H1 (cell line): ENCODE data around the gene NGEF. TPM values are rescaled to one million over a fixed set of nuclear protein-coding genes. Genes with fewer than 3 reads are reported as not detected.
A peak's percentile ranks its signal among the peaks of the same experiment; 100 is the strongest.

Experiments
- CTCF ChIA-PET: fragments of 300-600 bp; sonication (Branson Sonifier 250); formaldehyde crosslinking; loops from one replicate; lab custom pipeline; 2021; ENCODE audit not compliant: partially characterized antibody; lab: Charles Lee
- POLR2A ChIA-PET: fragments of 300-600 bp; sonication (Branson Sonifier 250); formaldehyde crosslinking; loops from one replicate; lab custom pipeline; 2021; ENCODE audit warnings: inconsistent platforms; ENCODE audit not compliant: partially characterized antibody; lab: Charles Lee
- DNase-seq, 2 experiments: peaks; one replicate each; pipeline versions ENCODE4 v3.0.0 to v3.0.0-alpha.2; 2010 to 2022; ENCODE audit warnings: low spot score in 2 of 2, low read depth in 1 of 2, mixed read lengths in 1 of 2
- FAIRE-seq: peaks from 2 replicates; lab custom pipeline; 2011; peaks lifted over from hg19 to GRCh38; lab: Jason Lieb, UNC
- H2AFZ ChIP-seq: 2 replicates; pipeline ENCODE4 v1.8.1; 2012; ENCODE audit warnings: low read length, inconsistent platforms
- H2AK5ac ChIP-seq: 2 replicates; pipeline ENCODE4 v1.6.1; 2013; ENCODE audit warnings: low read depth, low read length
- H2BK120ac ChIP-seq: replicated peaks from 2 replicates; pipeline ENCODE3; 2013; ENCODE audit warnings: low read depth, low read length, inconsistent platforms
- H2BK12ac ChIP-seq: 2 replicates; pipeline ENCODE4 v1.6.1; 2013; ENCODE audit warnings: low read depth, low read length
- H2BK15ac ChIP-seq: 2 replicates; pipeline ENCODE4 v1.6.1; 2013; ENCODE audit warnings: low read length
- H2BK20ac ChIP-seq: 2 replicates; pipeline ENCODE4 v1.6.1; 2013; ENCODE audit warnings: low read length
- H2BK5ac ChIP-seq: 2 replicates; pipeline ENCODE4 v1.6.1; 2013; ENCODE audit warnings: low read depth, low read length
- H3K14ac ChIP-seq: 2 replicates; pipeline ENCODE4 v1.6.1; 2013; ENCODE audit warnings: inconsistent platforms; ENCODE audit not compliant: insufficient read length
- H3K18ac ChIP-seq: 2 replicates; pipeline ENCODE4 v1.6.1; 2013; ENCODE audit warnings: low read length; ENCODE audit errors: extremely low read depth
- H3K23ac ChIP-seq: 2 replicates; pipeline ENCODE4 v1.6.1; 2013; ENCODE audit warnings: inconsistent platforms; ENCODE audit not compliant: insufficient read length
- H3K23me2 ChIP-seq: 2 replicates; pipeline ENCODE4 v1.6.1; 2013; ENCODE audit warnings: low read depth, low read length
- H3K27ac ChIP-seq: 2 replicates; pipeline ENCODE4 v1.6.1; 2011; ENCODE audit warnings: low read depth, low read length, inconsistent platforms
- H3K27me3 ChIP-seq, 4 experiments: replicated peaks in 1 of 4; 1 replicate in 1 of 4; 2 replicates in 3 of 4; pipeline versions ENCODE4 v1.6.1 to v1.8.1; 2011 to 2013; ENCODE audit warnings: low read length in 3 of 4, mild to moderate bottlenecking in 3 of 4, inconsistent platforms in 2 of 4, mixed read lengths in 2 of 4, moderate library complexity in 1 of 4; ENCODE audit not compliant: control insufficient read depth in 3 of 4, insufficient read depth in 3 of 4; ENCODE audit errors: extremely low read depth in 1 of 4
- H3K36me3 ChIP-seq, 4 experiments: 2 replicates each; pipeline versions ENCODE4 v1.6.1 to v1.8.1; 2011 to 2013; ENCODE audit warnings: mild to moderate bottlenecking in 4 of 4, low read length in 3 of 4, moderate library complexity in 2 of 4, control low read depth in 1 of 4, inconsistent platforms in 1 of 4; ENCODE audit not compliant: insufficient read depth in 4 of 4, control insufficient read depth in 2 of 4
- H3K4ac ChIP-seq: replicated peaks from 2 replicates; pipeline ENCODE3; 2013; ENCODE audit warnings: low read length, low read depth, mixed read lengths, inconsistent platforms; ENCODE audit not compliant: insufficient read length
- H3K4me1 ChIP-seq, 4 experiments: replicated peaks in 1 of 4; 1 replicate in 1 of 4; 2 replicates in 3 of 4; pipeline versions ENCODE4 v1.6.1 to v1.8.1; 2011 to 2013; ENCODE audit warnings: low read length in 3 of 4, inconsistent platforms in 2 of 4, mixed read lengths in 1 of 4; ENCODE audit not compliant: insufficient read depth in 4 of 4, control insufficient read depth in 3 of 4
- H3K4me2 ChIP-seq, 2 experiments: 2 replicates each; pipeline versions ENCODE4 v1.6.1 to v1.8.1; 2011 to 2013; ENCODE audit warnings: low read depth in 2 of 2, low read length in 2 of 2, control low read depth in 1 of 2, inconsistent platforms in 1 of 2, mild to moderate bottlenecking in 1 of 2; ENCODE audit not compliant: insufficient read depth in 1 of 2
- H3K4me3 ChIP-seq, 4 experiments: fragments of 200-600, 300-600 bp in 1 of 4; sonication (generic), shearing (Covaris generic), sonication (Bioruptor Twin) in 1 of 4; 2 replicates each; pipeline versions ENCODE4 v1.5.1 to v1.8.1; 2011 to 2016; ENCODE audit warnings: low read length in 4 of 4, low read depth in 3 of 4, control low read depth in 2 of 4, inconsistent platforms in 2 of 4, mild to moderate bottlenecking in 2 of 4, mixed read lengths in 1 of 4, moderate library complexity in 1 of 4; ENCODE audit not compliant: insufficient read depth in 2 of 4; ENCODE audit errors: extremely low read depth in 1 of 4
- H3K56ac ChIP-seq: replicated peaks from 2 replicates; pipeline ENCODE3; 2013; ENCODE audit warnings: low read depth, mild to moderate bottlenecking, mixed read lengths, low read length, inconsistent platforms; ENCODE audit not compliant: insufficient read length
- H3K79me1 ChIP-seq: 2 replicates; pipeline ENCODE4 v1.6.1; 2013; ENCODE audit warnings: low read depth, low read length, control low read depth
- H3K79me2 ChIP-seq, 2 experiments: 2 replicates each; pipeline versions ENCODE4 v1.6.1 to v1.8.1; 2012 to 2013; ENCODE audit warnings: low read length in 2 of 2, mild to moderate bottlenecking in 2 of 2, inconsistent platforms in 1 of 2; ENCODE audit not compliant: insufficient read depth in 2 of 2, control insufficient read depth in 1 of 2
- H3K9ac ChIP-seq, 4 experiments: replicated peaks in 1 of 4; 1 replicate in 1 of 4; 2 replicates in 3 of 4; pipeline versions ENCODE4 v1.6.1 to v1.8.1; 2011 to 2013; ENCODE audit warnings: low read depth in 3 of 4, low read length in 3 of 4, control low read depth in 2 of 4, mild to moderate bottlenecking in 2 of 4, moderate library complexity in 2 of 4, inconsistent platforms in 1 of 4; ENCODE audit errors: extremely low read depth in 1 of 4
- H3K9me3 ChIP-seq, 2 experiments: 2 replicates each; pipeline versions ENCODE4 v1.6.1 to v1.8.1; 2012 to 2013; ENCODE audit warnings: mild to moderate bottlenecking in 2 of 2, moderate library complexity in 2 of 2, control low read depth in 1 of 2, inconsistent platforms in 1 of 2, low read depth in 1 of 2, low read length in 1 of 2, mixed read lengths in 1 of 2; ENCODE audit not compliant: insufficient read depth in 2 of 2
- H4K20me1 ChIP-seq, 2 experiments: replicated peaks in 1 of 2; 2 replicates each; pipeline versions ENCODE3 to v1.8.1; 2011 to 2013; ENCODE audit warnings: inconsistent platforms in 2 of 2, low read length in 2 of 2, mild to moderate bottlenecking in 1 of 2; ENCODE audit not compliant: insufficient read depth in 2 of 2, control insufficient read depth in 1 of 2
- H4K5ac ChIP-seq: 2 replicates; pipeline ENCODE4 v1.6.1; 2013; ENCODE audit warnings: low read length, low read depth, mixed read lengths, inconsistent platforms; ENCODE audit not compliant: insufficient read length
- H4K8ac ChIP-seq: 2 replicates; pipeline ENCODE4 v1.8.0; 2013; ENCODE audit warnings: mild to moderate bottlenecking, moderate library complexity, low read length, inconsistent platforms; ENCODE audit not compliant: insufficient read depth; ENCODE audit errors: extremely low read depth
- H4K91ac ChIP-seq: replicated peaks from 2 replicates; pipeline ENCODE3; 2013; ENCODE audit warnings: low read length, mixed read lengths, inconsistent platforms; ENCODE audit not compliant: insufficient read length
- EZH2 ChIP-seq: fragments of 200-600 bp; sonication (generic); IDR thresholded peaks from 2 replicates; pipeline ENCODE4 v1.7.1; 2012; ENCODE audit warnings: low read depth, mild to moderate bottlenecking, moderate library complexity, low read length, inconsistent platforms; ENCODE audit not compliant: severe bottlenecking
- POLR2AphosphoS5 ChIP-seq: IDR thresholded peaks from 2 replicates; pipeline ENCODE4 v1.6.1; 2011; ENCODE audit warnings: low read depth, low read length
- SUZ12 ChIP-seq: fragments of 200-600 bp; sonication (generic); IDR thresholded peaks from 2 replicates; pipeline ENCODE4 v1.6.1; 2012; ENCODE audit warnings: mild to moderate bottlenecking, inconsistent platforms, low read length, moderate library complexity, mixed read lengths
- TBP ChIP-seq: IDR thresholded peaks from 2 replicates; pipeline ENCODE4 v1.6.1; 2011; ENCODE audit warnings: low read depth, low read length, improper control_type of control experiment
- ZNF274 ChIP-seq: IDR thresholded peaks from 2 replicates; pipeline ENCODE4 v1.7.0; 2012; ENCODE audit warnings: low read length, borderline replicate concordance; ENCODE audit errors: extremely low read depth
- WGBS, 2 experiments: shearing (Covaris generic) in 1 of 2; methylation state at CpG; one replicate each; pipeline versions ENCODE4 v1.1.6 to v1.1.7; 2013 to 2015; ENCODE audit warnings: low lambda C conversion rate in 2 of 2, mixed read lengths in 2 of 2, inconsistent platforms in 1 of 2, low coverage in 1 of 2, missing lambda C conversion rate in 1 of 2; ENCODE audit not compliant: insufficient replicate concordance in 2 of 2, insufficient coverage in 1 of 2, insufficient read length in 1 of 2; ENCODE audit errors: extremely low coverage in 1 of 2, missing lambda C conversion rate in 1 of 2; 5-methylcytosine and 5-hydroxymethylcytosine counted together
- polyA plus RNA-seq, 7 experiments: library from polyadenylated mRNA; depleted of rRNA in 3 of 7; stranded (reverse) in 5 of 7; unstranded in 2 of 7; fragments of >200 nt in 5 of 7; fragments of 200-250 nt in 2 of 7; gene quantifications; 1 replicate in 5 of 7; 2 replicates in 1 of 7; 4 replicates in 1 of 7; pipeline versions ENCODE4 v1.2.1 to v1.2.3, GENCODE V29; 2011 to 2013; ENCODE audit warnings: missing spikeins in 2 of 7, mixed read lengths in 2 of 7
- total RNA-seq: library from RNA; stranded (reverse); fragmentation: NEBNext Ultra II Directional; extraction: Animal tissue kit (Norgen Biotek cat#: 25700); gene quantifications from 2 replicates; pipeline ENCODE4 v1.2.1, GENCODE V29; 2021
- TF ChIP-seq, protein P1 (sequence below): IDR thresholded peaks from 2 replicates; pipeline ENCODE4 v1.6.1; 2012; ENCODE audit warnings: inconsistent platforms

The NGEF gene
- total and polyA plus RNA-seq, 2 of the 8 experiments (the other 6 are each of a cell fraction or from before 2014, with no cell fraction given): 2.7 to 3.2 TPM

GRCh38 chr2:232928551-232929302, 84.3 kb downstream of the NGEF start:
- no peak overlapping the region for H3K4ac ChIP-seq
- no peaks in the 10 kb centered on the region for H3K79me2 ChIP-seq
- peaks cover 25 to 53% (median 49%) of the 10 kb centered on the region in 4 experiments for H3K27me3 ChIP-seq
- peaks cover 4 to 22% (median 6%) of the 10 kb centered on the region in 4 experiments for H3K4me1 ChIP-seq
- H2BK5ac ChIP-seq: no peak overlapping the region
- peak overlapping the region; percentile 60 for H3K18ac ChIP-seq
- H2AFZ ChIP-seq: 0 out of 2 replicates have a peak overlapping the region, but pooled peaks have one; percentile 26
- no peaks in the 10 kb centered on the region for H3K9me3 ChIP-seq
- ChIA-PET CTCF (interaction anchor here (0.7 to 1.7 kb wide), 6 partner anchors 37 to 125 kb away, joined by 3 to 4 read pairs (median 3); no protein-coding TSS in a partner anchor), POLR2A (interaction anchor here (0.6 to 1.3 kb wide), 3 partner anchors 40 to 779 kb away, joined by 3 read pairs; no protein-coding TSS in a partner anchor)
- H3K4me2 ChIP-seq: peak overlapping the region; percentile 85 to 91
- no peaks in the 10 kb centered on the region for H4K20me1 ChIP-seq
- H2BK12ac ChIP-seq: no peak overlapping the region
- H3K9ac ChIP-seq: no peak overlapping the region; a peak in 1 of 7 replicates
- no peaks in the 10 kb centered on the region for H3K79me1 ChIP-seq
- no peak overlapping the region for H2AK5ac ChIP-seq
- no peak overlapping the region; the same call in 1 of the 2 replicates for H2BK15ac ChIP-seq
- no peak overlapping the region for H3K14ac ChIP-seq
- no peak overlapping the region for H4K5ac ChIP-seq
- no peak overlapping the region for H2BK120ac ChIP-seq
- no peak overlapping the region for H4K8ac ChIP-seq
- H3K36me3 ChIP-seq: peaks cover 0 to 6% (median 0%) of the 10 kb centered on the region in 4 experiments; a peak in 1 of 8 replicates
- H2BK20ac ChIP-seq: no peak overlapping the region
- no peak overlapping the region for H3K27ac ChIP-seq
- H3K23me2 ChIP-seq: peaks cover 11% of the 10 kb centered on the region; the same call in 1 of the 2 replicates
- peak in 1 of 2 experiments; percentile 80 for DNase-seq
- peak overlapping the region; percentile 34 to 79 (median 46) for H3K4me3 ChIP-seq
- no peak for FAIRE-seq
- H3K23ac ChIP-seq: no peak overlapping the region
- H4K91ac ChIP-seq: no peak overlapping the region
- H3K56ac ChIP-seq: no peak overlapping the region
- 3% methylated on average over 56 of the region's 56 CpGs; no CpG with 5 or more reads in 1 of the 2 experiments for WGBS, 2 experiments
- TF ChIP-seq TBP (no peak), SUZ12 (peak; percentile 81), POLR2AphosphoS5 (no peak), EZH2 (peak; percentile 74), ZNF274 (no peak)
- TF ChIP-seq, protein P1, sequence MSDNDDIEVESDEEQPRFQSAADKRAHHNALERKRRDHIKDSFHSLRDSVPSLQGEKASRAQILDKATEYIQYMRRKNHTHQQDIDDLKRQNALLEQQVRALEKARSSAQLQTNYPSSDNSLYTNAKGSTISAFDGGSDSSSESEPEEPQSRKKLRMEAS: 0 out of 2 replicates have a peak, but pooled peaks have one; percentile 10
